ENCODE data around the gene MAG. TPM values are rescaled to one million over a fixed set of nuclear protein-coding genes. Genes with fewer than 3 reads are reported as not detected.

Gene MAG
- total RNA-seq, 1 experiment from 2014 or later, result 13.4 TPM

DNA sequence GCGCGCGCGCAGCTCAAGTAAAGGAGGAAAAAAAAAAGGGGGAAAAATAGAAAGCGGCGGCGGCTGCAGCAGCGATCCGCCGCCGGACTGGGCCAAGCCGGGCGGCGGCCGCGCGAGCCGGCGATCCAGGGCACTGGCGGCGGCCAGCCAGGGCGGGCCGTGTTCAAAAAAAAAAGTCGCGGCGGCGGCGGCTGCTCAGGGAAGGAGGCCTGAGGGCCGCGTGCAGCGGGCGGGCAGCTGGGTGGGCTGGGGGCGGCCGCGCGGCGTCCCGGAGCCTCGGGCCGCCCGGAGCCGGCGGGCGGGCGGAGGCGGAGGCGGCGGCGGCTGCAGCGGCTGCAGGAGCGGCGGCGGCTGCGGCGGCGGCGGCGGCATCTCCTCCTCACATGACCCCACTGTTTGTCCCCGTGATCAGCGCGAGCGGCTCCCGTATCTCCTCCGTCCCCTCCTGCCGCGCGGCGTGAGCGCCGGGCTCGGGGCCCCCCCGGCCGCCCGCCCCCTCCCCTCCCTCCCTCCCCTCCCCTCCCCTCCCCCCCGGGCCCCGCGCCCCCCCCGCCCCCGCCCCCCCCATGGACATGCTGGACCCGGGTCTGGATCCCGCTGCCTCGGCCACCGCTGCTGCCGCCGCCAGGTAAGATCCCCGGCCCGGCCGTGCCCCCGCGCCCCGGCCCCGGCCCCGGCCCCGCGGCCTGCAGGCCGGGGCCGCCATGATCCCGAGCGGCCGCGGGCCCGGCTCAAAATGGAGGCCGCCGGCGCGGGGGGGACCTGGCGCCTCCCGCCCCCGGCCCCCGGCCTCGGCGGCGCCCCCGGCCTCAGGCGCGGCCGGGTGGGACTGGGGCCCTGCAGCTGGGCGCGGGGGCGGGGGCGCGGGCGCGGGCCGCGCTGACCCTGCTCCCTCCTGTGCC is 23.2 kb upstream of the MAG start, which contains the start of gene USF2:
Gene USF2 (plus strand): TSS at position 427 of the 902 bp plus-strand sequence. CDS start 140 bp downstream, at position 567.
- H4K20me1 ChIP-seq (ENCODE audit: insufficient read depth), result peaks cover 5% of the 10 kb centered on the region
- peaks cover 25% of the 10 kb centered on the region for H3F3A ChIP-seq (ENCODE audit: insufficient read depth, low read depth)
- peaks cover 18% of the 10 kb centered on the region for H3K36me3 ChIP-seq (ENCODE audit: low read depth)
- peaks cover 21% of the 10 kb centered on the region for H3K79me2 ChIP-seq (ENCODE audit: low read depth)
- peak within 1 kb of the TSS; percentile 100 for H3K4me3 ChIP-seq
- BruUV-seq (replicated peaks), result no TSS peak
- CTCF ChIA-PET, result interaction anchor here (0.6 to 0.7 kb wide), 4 partner anchors 32 to 744 kb away, joined by 3 to 11 read pairs (median 4); no protein-coding TSS in a partner anchor
- DNase-seq, result peak in 1 of 2 experiments; percentile 72
- H3K27me3 ChIP-seq (ENCODE audit: insufficient read depth, low read depth), result no peaks in the 10 kb centered on the region
- H3K27ac ChIP-seq, result peak within 1 kb of the TSS; percentile 73
- no peak for TF ChIP-seq CTCF (conservative IDR thresholded peaks at IDR 0.05)
- no peak for TF ChIP-seq EZH2 (IDR thresholded peaks at IDR 0.05; ENCODE audit: low read depth)
- POLR2A ChIA-PET (ENCODE audit: unreplicated experiment), result interaction anchor here (0.6 kb wide), 1 partner anchor 28 kb away, joined by 8 read pairs; no protein-coding TSS in a partner anchor
- H2AFZ ChIP-seq, result peak within 1 kb of the TSS; percentile 81
- H3K4me1 ChIP-seq (replicated peaks; ENCODE audit: insufficient read depth), result peaks cover 14% of the 10 kb centered on the region; the same call in 1 of the 2 replicates
- intact Hi-C loops (cut with micrococcal nuclease; ENCODE audit: unreplicated experiment), result loop anchor here (1.0 to 5.0 kb wide), 7 partner anchors 20 to 448 kb away; partner anchors contain the start of genes FXYD7 and LSR
- H3K4me2 ChIP-seq, result peak within 1 kb of the TSS; percentile 91
- H3K9me3 ChIP-seq (ENCODE audit: insufficient read depth, low read depth), result no peaks in the 10 kb centered on the region
- no peaks in the 10 kb centered on the region for H3K9me2 ChIP-seq (ENCODE audit: insufficient read depth)

- Histone ChIP-seq H3K27ac (peak overlapping the region; percentile 47; the same call in 1 of the 2 replicates), H3K4me1 (replicated peaks; ENCODE audit: insufficient read depth) (peaks cover 14% of the 10 kb centered on the region; the same call in 1 of the 2 replicates), H3K27me3 (ENCODE audit: insufficient read depth, low read depth) (no peaks in the 10 kb centered on the region), H2AFZ (no peak overlapping the region), H3F3A (ENCODE audit: insufficient read depth, low read depth) (peaks cover 17% of the 10 kb centered on the region; the same call in 1 of the 2 replicates), H3K4me3 (peak overlapping the region; percentile 66), H3K9me2 (ENCODE audit: insufficient read depth) (no peaks in the 10 kb centered on the region), H3K36me3 (ENCODE audit: low read depth) (peaks cover 13% of the 10 kb centered on the region), H3K9me3 (ENCODE audit: insufficient read depth, low read depth) (no peaks in the 10 kb centered on the region), H3K79me2 (ENCODE audit: low read depth) (peaks cover 21% of the 10 kb centered on the region), H4K20me1 (ENCODE audit: insufficient read depth) (peaks cover 5% of the 10 kb centered on the region; the same call in 1 of the 2 replicates), H3K4me2 (peak overlapping the region; percentile 75)
- ChIA-PET POLR2A (ENCODE audit: unreplicated experiment) (no interaction called here), CTCF (interaction anchor here (0.5 to 0.7 kb wide), 3 partner anchors 9 to 743 kb away, joined by 3 read pairs; no protein-coding TSS in a partner anchor)
- TF ChIP-seq EZH2 (IDR thresholded peaks at IDR 0.05; ENCODE audit: low read depth) (no peak), CTCF (conservative IDR thresholded peaks at IDR 0.05) (peak; percentile 70)
- intact Hi-C loops (cut with micrococcal nuclease; ENCODE audit: unreplicated experiment), result loop anchor here (1.0 to 5.0 kb wide), 7 partner anchors 21 to 447 kb away; partner anchors contain the start of genes FXYD7 and LSR
- DNase-seq, result peak; percentile 68 to 93
- no TSS peak for BruUV-seq (replicated peaks)
These were observed 22.4 kb upstream of the MAG start for GRCh38 chr19:35269438-35270117.

- H3K9me3 ChIP-seq (ENCODE audit: insufficient read depth, low read depth), result no peaks in the 10 kb centered on the region
- DNase-seq, result no peak
- intact Hi-C loops (cut with micrococcal nuclease; ENCODE audit: unreplicated experiment), result no loop called here
- H3K27me3 ChIP-seq (ENCODE audit: insufficient read depth, low read depth), result no peaks in the 10 kb centered on the region
- ChIA-PET CTCF (interaction anchor here (0.5 kb wide), 1 partner anchor 172 kb away, joined by 10 read pairs; no protein-coding TSS in a partner anchor), POLR2A (ENCODE audit: unreplicated experiment) (no interaction called here)
- H3K36me3 ChIP-seq (ENCODE audit: low read depth), result peaks cover 14% of the 10 kb centered on the region
- peak overlapping the region; percentile 75 for H3K4me2 ChIP-seq
- H3K27ac ChIP-seq, result no peak overlapping the region
- H3K4me1 ChIP-seq (replicated peaks; ENCODE audit: insufficient read depth), result peaks cover 14% of the 10 kb centered on the region; the same call in 1 of the 2 replicates
- peaks cover 9% of the 10 kb centered on the region; the same call in 1 of the 2 replicates for H3F3A ChIP-seq (ENCODE audit: insufficient read depth, low read depth)
- H3K4me3 ChIP-seq, result no peak overlapping the region; the same call in 1 of the 2 replicates
- H3K9me2 ChIP-seq (ENCODE audit: insufficient read depth), result no peaks in the 10 kb centered on the region
- peaks cover 5% of the 10 kb centered on the region; the same call in 1 of the 2 replicates for H4K20me1 ChIP-seq (ENCODE audit: insufficient read depth)
- TSS peak; percentile 17 for BruUV-seq (replicated peaks)
- H3K79me2 ChIP-seq (ENCODE audit: low read depth), result peaks cover 21% of the 10 kb centered on the region
- TF ChIP-seq EZH2 (IDR thresholded peaks at IDR 0.05; ENCODE audit: low read depth), result no peak
- TF ChIP-seq CTCF (conservative IDR thresholded peaks at IDR 0.05), result no peak
- no peak overlapping the region for H2AFZ ChIP-seq
These were observed 21.6 kb upstream of the MAG start for GRCh38 chr19:35270381-35270811.

All from PC-9 (cell line).